IPS-15b (cell line): Measurements from ENCODE around the gene IL1R2.

Experiments used
- H3K27me3 ChIP-seq: one replicate; pipeline ENCODE4 v1.6.1; 2013; ENCODE audit warnings: low read length; ENCODE audit not compliant: control insufficient read depth, insufficient read depth
- H3K36me3 ChIP-seq: one replicate; pipeline ENCODE4 v1.6.1; 2013; ENCODE audit warnings: low read length; ENCODE audit not compliant: control insufficient read depth, insufficient read depth
- H3K4me1 ChIP-seq: one replicate; pipeline ENCODE4 v1.6.1; 2013; ENCODE audit warnings: mild to moderate bottlenecking, low read length; ENCODE audit not compliant: control insufficient read depth, insufficient read depth
- H3K4me3 ChIP-seq: one replicate; pipeline ENCODE4 v1.5.1; 2013; ENCODE audit warnings: low read depth, low read length
- H3K9ac ChIP-seq: one replicate; pipeline ENCODE4 v1.6.1; 2013; ENCODE audit warnings: low read depth, mild to moderate bottlenecking, low read length
- H3K9me3 ChIP-seq: one replicate; pipeline ENCODE4 v1.6.1; 2013; ENCODE audit warnings: mild to moderate bottlenecking, low read length; ENCODE audit not compliant: control insufficient read depth, insufficient read depth

The IL1R2 gene

DNA sequence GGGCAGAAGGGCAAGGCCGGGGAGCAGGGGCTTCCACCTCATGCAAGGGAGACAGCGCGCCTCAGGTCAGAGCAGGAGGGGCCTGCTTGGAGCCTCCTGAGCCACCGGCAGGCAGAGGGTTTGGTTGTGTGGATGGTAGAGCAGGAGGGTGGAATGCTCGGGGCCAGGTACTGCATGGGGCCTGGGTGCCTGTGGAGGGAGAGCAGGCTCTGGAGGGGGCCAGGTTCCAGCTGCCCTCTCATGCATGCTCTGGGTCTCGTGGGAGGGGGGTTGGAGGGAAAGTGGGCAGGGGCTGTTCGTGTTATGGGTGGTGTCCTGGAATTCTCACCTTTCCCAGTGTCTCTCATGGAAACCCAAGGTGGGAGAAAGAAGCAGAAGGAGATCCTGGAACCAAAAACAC is 3.2 kb upstream of the IL1R2 start:
- H3K4me3 ChIP-seq = no peak overlapping the region
- no peak overlapping the region for H3K9ac ChIP-seq
- no peaks in the 10 kb centered on the region for H3K27me3 ChIP-seq
- no peaks in the 10 kb centered on the region for H3K9me3 ChIP-seq
- H3K36me3 ChIP-seq = no peaks in the 10 kb centered on the region
- no peaks in the 10 kb centered on the region for H3K4me1 ChIP-seq

DNA sequence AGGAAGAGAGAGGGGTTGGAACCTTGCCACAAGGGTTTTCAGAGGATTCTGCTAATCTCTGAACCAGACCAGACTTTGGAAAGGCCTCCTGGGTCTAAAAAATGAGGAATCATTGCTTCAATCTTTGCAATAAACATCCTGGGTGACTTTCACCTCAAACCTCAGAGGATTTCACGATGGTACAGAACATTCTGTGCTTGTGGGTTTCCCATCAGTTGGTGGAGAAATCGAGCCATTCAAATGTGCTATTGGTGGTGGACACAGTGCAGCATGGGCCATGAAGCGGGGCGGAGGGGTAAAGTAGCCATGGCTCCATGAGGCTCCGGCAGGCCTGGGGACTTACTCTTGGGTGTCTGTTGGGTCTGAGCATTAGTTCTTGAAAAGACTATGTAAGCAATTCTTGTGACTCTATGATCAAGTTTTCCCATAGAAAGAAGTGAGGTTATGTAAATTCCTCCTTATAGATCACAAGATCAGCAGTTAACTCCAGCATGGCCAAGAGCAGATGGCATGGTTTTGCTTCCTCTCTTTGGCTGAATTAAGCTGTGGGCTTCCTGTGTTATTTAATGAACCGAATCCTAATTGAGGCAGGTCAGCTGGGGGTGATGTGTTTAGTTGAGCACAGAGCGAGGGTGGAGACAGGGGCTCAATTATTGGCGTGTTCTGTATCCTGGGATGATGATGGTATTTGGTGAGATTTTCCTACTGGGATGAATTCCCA is 1.9 kb upstream of the IL1R2 start:
- Histone ChIP-seq H3K4me3 (no peak overlapping the region), H3K4me1 (no peaks in the 10 kb centered on the region), H3K36me3 (no peaks in the 10 kb centered on the region), H3K27me3 (no peaks in the 10 kb centered on the region), H3K9ac (no peak overlapping the region), H3K9me3 (no peaks in the 10 kb centered on the region)

DNA sequence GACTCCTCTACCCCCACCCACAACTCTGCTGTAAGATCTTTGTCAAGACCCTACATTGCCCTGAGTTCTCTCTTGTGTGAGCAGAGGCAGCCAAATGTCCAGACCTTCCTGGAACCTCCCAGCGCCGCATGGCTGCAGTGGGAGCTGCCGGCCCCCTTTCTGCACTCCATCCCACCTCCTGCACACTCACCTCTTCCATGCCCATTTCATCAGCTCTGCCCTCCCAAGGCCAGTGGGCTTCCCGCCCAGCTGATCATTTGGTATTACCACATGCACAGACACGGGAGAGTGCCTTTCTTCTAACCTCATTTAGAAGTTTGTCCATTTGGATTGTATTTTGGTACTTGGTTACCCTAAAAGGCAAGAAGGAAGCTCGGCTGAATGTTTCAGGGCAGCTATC is 2.0 kb downstream of the IL1R2 start:
- no peaks in the 10 kb centered on the region for H3K27me3 ChIP-seq
- H3K9ac ChIP-seq = no peak overlapping the region
- H3K4me3 ChIP-seq = no peak overlapping the region
- no peaks in the 10 kb centered on the region for H3K36me3 ChIP-seq
- H3K4me1 ChIP-seq = no peaks in the 10 kb centered on the region
- no peaks in the 10 kb centered on the region for H3K9me3 ChIP-seq

- no peak overlapping the region for H3K9ac ChIP-seq
- H3K27me3 ChIP-seq = no peaks in the 10 kb centered on the region
- no peak overlapping the region for H3K4me3 ChIP-seq
- H3K36me3 ChIP-seq = no peaks in the 10 kb centered on the region
- H3K4me1 ChIP-seq = no peaks in the 10 kb centered on the region
- no peaks in the 10 kb centered on the region for H3K9me3 ChIP-seq
Measured at GRCh38 chr2:101995019-101995418, 3.3 kb downstream of the IL1R2 start.

- Histone ChIP-seq H3K36me3 (no peaks in the 10 kb centered on the region), H3K27me3 (no peaks in the 10 kb centered on the region), H3K4me3 (no peak overlapping the region), H3K9ac (no peak overlapping the region), H3K4me1 (no peaks in the 10 kb centered on the region), H3K9me3 (no peaks in the 10 kb centered on the region)
Measured at GRCh38 chr2:101995804-101996203, 4.0 kb downstream of the IL1R2 start.

- H3K27me3 ChIP-seq = no peaks in the 10 kb centered on the region
- H3K4me1 ChIP-seq = no peaks in the 10 kb centered on the region
- no peak overlapping the region for H3K4me3 ChIP-seq
- H3K9me3 ChIP-seq = no peaks in the 10 kb centered on the region
- H3K9ac ChIP-seq = no peak overlapping the region
- no peaks in the 10 kb centered on the region for H3K36me3 ChIP-seq
Measured at GRCh38 chr2:101998556-101998895, 6.8 kb downstream of the IL1R2 start.

GRCh38 chr2:101998896-101999789 is 7.4 kb downstream of the IL1R2 start:
- no peaks in the 10 kb centered on the region for H3K4me1 ChIP-seq
- H3K27me3 ChIP-seq = no peaks in the 10 kb centered on the region
- no peak overlapping the region for H3K4me3 ChIP-seq
- H3K9ac ChIP-seq = no peak overlapping the region
- no peaks in the 10 kb centered on the region for H3K9me3 ChIP-seq
- no peaks in the 10 kb centered on the region for H3K36me3 ChIP-seq

DNA sequence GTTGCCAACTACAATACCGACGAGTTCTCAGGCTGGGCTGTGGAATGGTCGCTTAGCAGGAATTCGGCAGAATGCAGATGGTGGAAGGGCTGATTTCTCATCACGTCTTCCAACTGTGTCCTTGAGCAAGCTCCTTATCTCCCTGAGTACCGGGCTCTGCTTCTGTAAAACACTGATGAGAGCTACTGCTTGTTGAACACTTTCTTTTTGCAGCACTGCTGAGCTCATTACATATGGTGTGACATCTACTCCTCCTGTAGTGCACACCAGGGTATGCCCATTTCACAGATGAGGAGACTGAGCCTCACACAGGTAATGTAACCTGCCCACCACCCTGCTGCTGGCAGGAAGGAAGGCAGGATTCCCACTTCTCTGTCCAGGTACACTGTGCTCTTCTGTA is 8.3 kb downstream of the IL1R2 start:
- H3K36me3 ChIP-seq = no peaks in the 10 kb centered on the region
- no peaks in the 10 kb centered on the region for H3K9me3 ChIP-seq
- no peak overlapping the region for H3K9ac ChIP-seq
- no peak overlapping the region for H3K4me3 ChIP-seq
- no peaks in the 10 kb centered on the region for H3K27me3 ChIP-seq
- H3K4me1 ChIP-seq = no peaks in the 10 kb centered on the region

GRCh38 chr2:102000813-102001766 is 9.3 kb downstream of the IL1R2 start:
- Histone ChIP-seq H3K4me1 (no peaks in the 10 kb centered on the region), H3K9me3 (no peaks in the 10 kb centered on the region), H3K4me3 (no peak overlapping the region), H3K9ac (no peak overlapping the region), H3K27me3 (no peaks in the 10 kb centered on the region), H3K36me3 (no peaks in the 10 kb centered on the region)

- Histone ChIP-seq H3K27me3 (no peaks in the 10 kb centered on the region), H3K4me3 (no peak overlapping the region), H3K4me1 (no peaks in the 10 kb centered on the region), H3K9ac (no peak overlapping the region), H3K36me3 (no peaks in the 10 kb centered on the region), H3K9me3 (no peaks in the 10 kb centered on the region)
Measured at GRCh38 chr2:102001767-102002142, 10.0 kb downstream of the IL1R2 start.

- Histone ChIP-seq H3K36me3 (no peaks in the 10 kb centered on the region), H3K9ac (no peak overlapping the region), H3K27me3 (no peaks in the 10 kb centered on the region), H3K4me3 (no peak overlapping the region), H3K4me1 (no peaks in the 10 kb centered on the region), H3K9me3 (no peaks in the 10 kb centered on the region)
Measured at GRCh38 chr2:102002228-102002627, 10.5 kb downstream of the IL1R2 start.
